ENCODE results near the gene AMPD3.
A peak's percentile ranks its signal among the peaks of the same experiment; 100 is the strongest.

The AMPD3 gene

DNA sequence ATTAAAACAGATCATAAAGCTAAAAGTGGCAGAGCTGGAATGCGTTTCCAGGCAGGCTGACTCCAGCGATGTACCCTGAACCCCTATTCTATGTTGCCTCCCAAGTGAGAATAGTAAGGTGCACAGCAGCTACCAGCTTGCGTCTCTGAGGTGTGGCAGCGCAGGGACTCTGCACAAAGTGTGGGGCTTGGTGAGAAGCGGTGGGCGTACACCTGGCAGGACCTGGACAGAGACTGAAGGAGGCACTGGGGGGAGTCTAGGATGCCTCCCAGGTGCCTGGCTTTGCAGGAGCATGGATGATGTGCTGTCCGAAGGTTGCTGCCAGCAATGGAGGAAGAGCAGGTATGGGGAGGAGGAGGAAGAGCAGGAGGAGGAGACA lies 42.9 kb downstream of the AMPD3 start:
- ChIA-PET CTCF (interaction anchor here (0.6 kb wide), 1 partner anchor 16 kb away, joined by 4 read pairs; no protein-coding TSS in a partner anchor), POLR2A (ENCODE audit: low non-redundant PET) (no interaction called here)
- no peak for DNase-seq (ENCODE audit: low spot score)
- no peak overlapping the region for H3K27ac ChIP-seq
- no peak for TF ChIP-seq CTCF (conservative IDR thresholded peaks at IDR 0.05; ENCODE audit: low read depth)

- no peak for TF ChIP-seq CTCF (conservative IDR thresholded peaks at IDR 0.05; ENCODE audit: low read depth)
- ChIA-PET POLR2A (ENCODE audit: low non-redundant PET) (no interaction called here), CTCF (interaction anchor here (0.6 kb wide), 1 partner anchor 15 kb away, joined by 4 read pairs; no protein-coding TSS in a partner anchor)
- peak overlapping the region; percentile 38; the same call in 1 of the 2 replicates for H3K27ac ChIP-seq
- no peak for DNase-seq (ENCODE audit: low spot score)
These were observed 43.6 kb downstream of the AMPD3 start for GRCh38 chr11:10498426-10499250.

GRCh38 chr11:10499452-10499851 lies 44.4 kb downstream of the AMPD3 start:
- POLR2A ChIA-PET (ENCODE audit: low non-redundant PET): no interaction called here
- no peak for DNase-seq (ENCODE audit: low spot score)
- CTCF ChIA-PET: no interaction called here
- TF ChIP-seq CTCF (conservative IDR thresholded peaks at IDR 0.05; ENCODE audit: low read depth): no peak
- peak overlapping the region; percentile 38; the same call in 1 of the 2 replicates for H3K27ac ChIP-seq

GRCh38 chr11:10499874-10500601 lies 45.0 kb downstream of the AMPD3 start:
- peak overlapping the region; percentile 38; the same call in 1 of the 2 replicates for H3K27ac ChIP-seq
- no peak for DNase-seq (ENCODE audit: low spot score)
- POLR2A ChIA-PET (ENCODE audit: low non-redundant PET): no interaction called here
- CTCF ChIA-PET: no interaction called here
- TF ChIP-seq CTCF (conservative IDR thresholded peaks at IDR 0.05; ENCODE audit: low read depth): no peak

GRCh38 chr11:10500757-10501684 lies 46.0 kb downstream of the AMPD3 start:
- DNase-seq (ENCODE audit: low spot score): no peak
- CTCF ChIA-PET: interaction anchor here (0.5 kb wide), 1 partner anchor 183 kb away, joined by 4 read pairs; no protein-coding TSS in a partner anchor
- no peak overlapping the region for H3K27ac ChIP-seq
- POLR2A ChIA-PET (ENCODE audit: low non-redundant PET): interaction anchor here (0.5 kb wide), 1 partner anchor 122 kb away, joined by 3 read pairs; no protein-coding TSS in a partner anchor
- TF ChIP-seq CTCF (conservative IDR thresholded peaks at IDR 0.05; ENCODE audit: low read depth): no peak

Measured in RWPE1 (cell line).